NT2/D1 (cell line): Measurements from ENCODE around the gene NUMA1.

Experiments
- SUZ12 ChIP-seq: IDR thresholded peaks from 2 replicates; pipeline ENCODE4 v1.6.1; 2011; ENCODE audit not compliant: insufficient read length, insufficient read depth; ENCODE audit errors: extremely low read depth
- YY1 ChIP-seq: IDR thresholded peaks from 2 replicates; pipeline ENCODE4 v1.6.1; 2011; ENCODE audit not compliant: insufficient read length, insufficient read depth
- ZNF274 ChIP-seq: IDR thresholded peaks from 2 replicates; pipeline ENCODE4 v1.6.1; 2011; ENCODE audit warnings: mild to moderate bottlenecking, low read depth, low read length

GRCh38 chr11:72081184-72081644 lies 872 bp upstream of the NUMA1 start:
- TF ChIP-seq YY1 (no peak), SUZ12 (no peak), ZNF274 (no peak)
